ENCODE data around the gene CETP. TPM values are rescaled to one million over a fixed set of nuclear protein-coding genes. Genes with fewer than 3 reads are reported as not detected.
"Not testable (repeated sequence)": the region's sequence is repeated elsewhere in the genome, so short reads cannot be mapped to it uniquely, and the experiment has no call there.

Gene CETP
- total and polyA plus RNA-seq, 2 of the 8 experiments (the other 6 are each of a cell fraction or from before 2014, with no cell fraction given): not detected

- ChIA-PET POLR2A (ENCODE audit: partially characterized antibody) (interaction anchor here (1.5 to 11.4 kb wide), 4 partner anchors 10 to 95 kb away, joined by 3 to 125 read pairs (median 50); no protein-coding TSS in a partner anchor), CTCF (ENCODE audit: partially characterized antibody) (interaction anchor here (1.0 to 6.7 kb wide), 3 partner anchors 18 to 66 kb away, joined by 4 to 32 read pairs (median 4); no protein-coding TSS in a partner anchor)
- not testable (repeated sequence) for H3K27me3 ChIP-seq (replicated peaks in 1 of 4; ENCODE audit: control insufficient read depth in 3 of 4, extremely low read depth in 1 of 4, insufficient read depth in 3 of 4, low read length in 3 of 4); H3K23ac ChIP-seq (ENCODE audit: insufficient read length); H3K27ac ChIP-seq (ENCODE audit: low read depth, low read length); H3K79me1 ChIP-seq (ENCODE audit: low read depth, low read length); H2AK5ac ChIP-seq (ENCODE audit: low read depth, low read length); H2BK20ac ChIP-seq (ENCODE audit: low read length); H4K5ac ChIP-seq (ENCODE audit: insufficient read length, low read depth, low read length); H2BK120ac ChIP-seq (replicated peaks; ENCODE audit: low read depth, low read length); H4K91ac ChIP-seq (replicated peaks; ENCODE audit: insufficient read length, low read length); H3K23me2 ChIP-seq (ENCODE audit: low read depth, low read length); H4K20me1 ChIP-seq (replicated peaks in 1 of 2; ENCODE audit: control insufficient read depth in 1 of 2, insufficient read depth in 2 of 2, low read length in 2 of 2); H3K9me3 ChIP-seq (ENCODE audit: insufficient read depth in 2 of 2, low read depth in 1 of 2, low read length in 1 of 2); H3K14ac ChIP-seq (ENCODE audit: insufficient read length); H3K18ac ChIP-seq (ENCODE audit: extremely low read depth, low read length); H2AFZ ChIP-seq (ENCODE audit: low read length); H2BK5ac ChIP-seq (ENCODE audit: low read depth, low read length); DNase-seq (ENCODE audit: low read depth in 1 of 2, low spot score in 2 of 2); H2BK12ac ChIP-seq (ENCODE audit: low read depth, low read length); H3K4ac ChIP-seq (replicated peaks; ENCODE audit: insufficient read length, low read depth, low read length); H2BK15ac ChIP-seq (ENCODE audit: low read length); H3K56ac ChIP-seq (replicated peaks; ENCODE audit: insufficient read length, low read depth, low read length); FAIRE-seq; H4K8ac ChIP-seq (ENCODE audit: extremely low read depth, insufficient read depth, low read length); H3K9ac ChIP-seq (replicated peaks in 1 of 4; ENCODE audit: extremely low read depth in 1 of 4, low read depth in 3 of 4, low read length in 3 of 4)
- WGBS, 2 experiments (ENCODE audit: extremely low coverage in 1 of 2, insufficient coverage in 1 of 2, insufficient read length in 1 of 2, insufficient replicate concordance in 2 of 2, low coverage in 1 of 2, low lambda C conversion rate in 2 of 2, missing lambda C conversion rate in 1 of 2): 78% methylated on average over 7 of the region's 8 CpGs; no CpG with 5 or more reads in 1 of the 2 experiments
- peaks cover 5 to 46% (median 33%) of the 10 kb centered on the region in 4 experiments; a peak in 7 of 8 replicates for H3K36me3 ChIP-seq (ENCODE audit: control insufficient read depth in 2 of 4, insufficient read depth in 4 of 4, low read length in 3 of 4)
- H3K79me2 ChIP-seq (ENCODE audit: control insufficient read depth in 1 of 2, insufficient read depth in 2 of 2, low read length in 2 of 2): peaks cover 0 to 32% of the 10 kb centered on the region in 2 experiments; a peak in 2 of 4 replicates
- peaks cover 5 to 17% (median 11%) of the 10 kb centered on the region in 4 experiments for H3K4me1 ChIP-seq (replicated peaks in 1 of 4; ENCODE audit: control insufficient read depth in 3 of 4, insufficient read depth in 4 of 4, low read length in 3 of 4)
- peak overlapping the region in 1 of 2 experiments; percentile 90; a peak in 1 of 4 replicates for H3K4me2 ChIP-seq (ENCODE audit: insufficient read depth in 1 of 2, low read depth in 2 of 2, low read length in 2 of 2)
- H3K4me3 ChIP-seq (ENCODE audit: extremely low read depth in 1 of 4, insufficient read depth in 2 of 4, low read depth in 3 of 4, low read length in 4 of 4): peak overlapping the region in 1 of 4 experiments; percentile 89; a peak in 2 of 8 replicates
These were observed 27.1 kb upstream of the CETP start for GRCh38 chr16:56934599-56935145.
